Psoas muscle (tissue), 8 donors: ENCODE data around the gene FADS2. TPM values are rescaled to one million over a fixed set of nuclear protein-coding genes. Genes with fewer than 3 reads are reported as not detected.

Source experiments
- ATAC-seq, 4 donors: fragments of 200-7000 bp; cut with Tn5 transposase; one replicate each; pipeline ENCODE4 v1.9.1; 2020; ENCODE audit warnings: moderate library complexity in 3 of 4, mild to moderate bottlenecking in 2 of 4
- DNase-seq, 2 donors: peaks; one replicate each; pipeline ENCODE4 v3.0.0-alpha.2; 2020
- H3K27ac ChIP-seq: fragments of 200-600 bp; one replicate; pipeline ENCODE4 v1.8.0; 2022
- H3K27me3 ChIP-seq, 3 donors: fragments of 200-600 bp in 1 of 3; one replicate each; pipeline versions ENCODE4 v1.6.1 to v1.8.0; 2013 to 2022; ENCODE audit warnings: low read length in 2 of 3, mild to moderate bottlenecking in 2 of 3, moderate library complexity in 1 of 3; ENCODE audit not compliant: insufficient read depth in 3 of 3
- H3K36me3 ChIP-seq, 2 donors: fragments of 200-600 bp in 1 of 2; one replicate each; pipeline versions ENCODE4 v1.6.1 to v1.8.0; 2013 to 2022; ENCODE audit warnings: low read depth in 1 of 2, mild to moderate bottlenecking in 1 of 2, moderate library complexity in 1 of 2; ENCODE audit not compliant: insufficient read depth in 1 of 2
- H3K4me1 ChIP-seq: fragments of 200-600 bp; one replicate; pipeline ENCODE4 v1.8.0; 2022
- H3K4me3 ChIP-seq: fragments of 200-600 bp; one replicate; pipeline ENCODE4 v1.8.0; 2022; ENCODE audit warnings: mild to moderate bottlenecking
- H3K9me3 ChIP-seq: fragments of 200-600 bp; one replicate; pipeline ENCODE4 v1.8.0; 2022
- CTCF ChIP-seq: fragments of 200-600 bp; IDR thresholded peaks from one replicate; pipeline ENCODE4 v1.8.0; 2022; ENCODE audit warnings: antibody characterized with exemption
- WGBS, 3 donors: extraction: QIAGEN DNeasy Blood & Tissue Kit; methylation state at CpG; one replicate each; pipeline versions ENCODE4 v1.1.6 to v1.1.7; 2013; 5-methylcytosine and 5-hydroxymethylcytosine counted together
- intact Hi-C, 2 donors: fragments of 100-400 bp; cut with DNase I; formaldehyde crosslinking; loops; one replicate each; pipeline versions ENCODE4 v1.11.0 to v1.14.2; 2022
- polyA plus RNA-seq, 3 donors: library from polyadenylated mRNA; stranded (reverse); fragments of 200-250 nt; gene quantifications; one replicate each; pipeline ENCODE4 v1.2.3, GENCODE V29; 2013
- total RNA-seq, 4 donors: library from RNA; stranded (reverse); fragmentation: NEBNext Ultra II Directional in 2 of 4; extraction: Animal tissue kit (Norgen Biotek cat#: 25700) in 2 of 4; gene quantifications; one replicate each; pipeline versions ENCODE4 v1.2.1 to v1.2.4, GENCODE V29; 2021 to 2023
- donor health status: healthy with polysubstance abuse.
- donor health status: DM: no; HTN: no; CAD: no; lungs with moderate emphysema.
- donor health status: Bipolar disorder and iron deficiency.
- donor health status: healthy.
- donor health status: DM: yes; HTN: yes; CAD: no.
- donor health status: DM: no; HTN: no; CAD: no.
- donor health status: DM: no; HTN: no; CAD: no.
- donor health status: DM: yes; HTN: yes; CAD: no.

Gene FADS2
- total and polyA plus RNA-seq, 7 donors: 2.2 to 8.4 (median 5.5) TPM

GRCh38 chr11:61816736-61817455 is 11.2 kb upstream of the FADS2 start, which contains the start of gene FADS1:
FADS1 (minus strand) TSS chr11:61817003; CDS start chr11:61816929, 74 bp downstream.
- H3K27me3 ChIP-seq: no peaks in the 10 kb centered on the region
- peak; percentile 91 for DNase-seq
- H3K36me3 ChIP-seq: peaks cover 0 to 3% of the 10 kb centered on the region in 2 donors
- peak within 1 kb of the TSS; percentile 85 for H3K4me3 ChIP-seq
- intact Hi-C loops: loop anchor here in 1 of 2 donors (5.0 kb wide), 1 partner anchor 75 kb away; the partner anchor contains the start of gene FADS3
- peak; percentile 46 to 66 (median 60) for ATAC-seq
- H3K27ac ChIP-seq: peak within 1 kb of the TSS; percentile 92
- 1 to 3% (median 1%) methylated on average over 61 to 73 of the region's 73 CpGs for WGBS, 3 donors
- H3K4me1 ChIP-seq: peaks cover 13% of the 10 kb centered on the region
- H3K9me3 ChIP-seq: no peaks in the 10 kb centered on the region
- peak; percentile 38 for TF ChIP-seq CTCF

- Histone ChIP-seq H3K27me3 (no peaks in the 10 kb centered on the region), H3K36me3 (no peaks in the 10 kb centered on the region), H3K27ac (peak overlapping the region; percentile 92), H3K4me3 (peak overlapping the region; percentile 85), H3K9me3 (no peaks in the 10 kb centered on the region), H3K4me1 (peaks cover 13% of the 10 kb centered on the region)
- TF ChIP-seq CTCF: no peak
- WGBS, 3 donors: 72 to 82% (median 76%) methylated on average over 6 of the region's 6 CpGs
- DNase-seq: no peak
- intact Hi-C loops: loop anchor here in 1 of 2 donors (5.0 kb wide), 1 partner anchor 75 kb away; the partner anchor contains the start of gene FADS3
- ATAC-seq: no peak
These were observed 10.5 kb upstream of the FADS2 start for GRCh38 chr11:61817471-61818202.

- Histone ChIP-seq H3K27ac (no peak overlapping the region), H3K9me3 (no peaks in the 10 kb centered on the region), H3K27me3 (no peaks in the 10 kb centered on the region), H3K36me3 (no peaks in the 10 kb centered on the region), H3K4me1 (peaks cover 9% of the 10 kb centered on the region), H3K4me3 (no peak overlapping the region)
- ATAC-seq (no peak), DNase-seq (no peak)
- no peak for TF ChIP-seq CTCF
- WGBS, 3 donors: 93 to 96% (median 94%) methylated on average over 2 of the region's 2 CpGs
- intact Hi-C loops: no loop called here
These were observed 7.9 kb upstream of the FADS2 start for GRCh38 chr11:61820174-61820573.

GRCh38 chr11:61826930-61827570 is 1.1 kb upstream of the FADS2 start:
- no peak for TF ChIP-seq CTCF
- peak in 2 of 4 donors; percentile 13 to 23 for ATAC-seq
- intact Hi-C loops: no loop called here
- no peaks in the 10 kb centered on the region for H3K36me3 ChIP-seq
- H3K27me3 ChIP-seq: peaks cover 0 to 30% (median 10%) of the 10 kb centered on the region in 3 donors
- 19 to 29% (median 24%) methylated on average over 22 to 23 of the region's 23 CpGs for WGBS, 3 donors
- no peak for DNase-seq
- peak overlapping the region; percentile 54 for H3K27ac ChIP-seq
- H3K4me1 ChIP-seq: peaks cover 12% of the 10 kb centered on the region
- peak overlapping the region; percentile 60 for H3K4me3 ChIP-seq
- no peaks in the 10 kb centered on the region for H3K9me3 ChIP-seq
